ENCODE results near the gene CDC20. TPM values are rescaled to one million over a fixed set of nuclear protein-coding genes. Genes with fewer than 3 reads are reported as not detected.

The CDC20 gene
- total and polyA plus RNA-seq, 10 of the 15 experiments (the other 5 are each of a cell fraction or from before 2014, with no cell fraction given) = 36.3 to 347 (median 150) TPM

GRCh38 chr1:43324810-43325209 lies 34.0 kb upstream of the CDC20 start (continued):
- TF ChIP-seq CUX1 (IDR thresholded peaks at IDR 0.05; ENCODE audit: insufficient replicate concordance, low read depth, low read length) (no peak), CBX3 (IDR thresholded peaks at IDR 0.05; ENCODE audit: borderline replicate concordance, low read depth) (no peak), TCF3 (IDR thresholded peaks at IDR 0.05; ENCODE audit: borderline replicate concordance, insufficient read depth, low read depth, low read length) (no peak)

- Histone ChIP-seq H3K9ac (ENCODE audit: control insufficient read depth, insufficient read depth, low read length) (no peak overlapping the region), H3K4me2 (ENCODE audit: control insufficient read depth, insufficient read depth) (no peak overlapping the region), H3K4me1 (ENCODE audit: control insufficient read depth, insufficient read depth, low read length) (no peaks in the 10 kb centered on the region), H3K36me3 (ENCODE audit: control insufficient read depth in 2 of 2, insufficient read depth in 2 of 2, low read length in 1 of 2) (no peaks in the 10 kb centered on the region), H3K9me3 (replicated peaks; ENCODE audit: control insufficient read depth, insufficient read depth, low read length) (no peaks in the 10 kb centered on the region; the same call in 1 of the 3 replicates), H3K4me3 (no peak overlapping the region), H2AFZ (ENCODE audit: control insufficient read depth, low read depth, low read length) (no peak overlapping the region), H3K27ac (ENCODE audit: control insufficient read depth, insufficient read depth) (no peak overlapping the region), H3K79me2 (ENCODE audit: control insufficient read depth, insufficient read depth, low read length) (no peaks in the 10 kb centered on the region), H3K27me3 (replicated peaks in 1 of 2; ENCODE audit: control insufficient read depth in 2 of 2, insufficient read depth in 2 of 2, low read length in 1 of 2) (no peaks in the 10 kb centered on the region), H4K20me1 (ENCODE audit: control insufficient read depth, insufficient read depth) (no peaks in the 10 kb centered on the region)
- no TSS peak for BruUV-seq (replicated peaks)
- ATAC-seq (no peak), FAIRE-seq (no peak), DNase-seq (ENCODE audit: low read depth, low spot score) (no peak)
- ChIA-PET CTCF (no interaction called here), RAD21 (ENCODE audit: unreplicated experiment) (no interaction called here), POLR2A (interaction anchor here (0.6 kb wide), 1 partner anchor 315 kb away, joined by 3 read pairs; no protein-coding TSS in a partner anchor), SMC1A (ENCODE audit: uncharacterized antibody, unreplicated experiment) (no interaction called here)
- no peak for TF ChIP-seq ZNF622 (IDR thresholded peaks at IDR 0.05)
- no peak for TF ChIP-seq SUPT20H (IDR thresholded peaks at IDR 0.05; ENCODE audit: borderline replicate concordance, control insufficient read depth, low read depth, low read length)
- in situ Hi-C loops (cut with MboI) (no loop called here), intact Hi-C loops (cut with micrococcal nuclease; ENCODE audit: unreplicated experiment) (no loop called here)
Observed at GRCh38 chr1:43325381-43325780, 33.4 kb upstream of the CDC20 start.

Measured in GM12878 (cell line).